Ishikawa (cell line): ENCODE measurements around the gene CHMP2A.

Experiments
- CEBPB ChIP-seq: IDR thresholded peaks from 2 replicates; pipeline ENCODE4 v1.6.1; 2012
- CREB1 ChIP-seq: IDR thresholded peaks from 2 replicates; pipeline ENCODE4 v1.6.1; 2012; ENCODE audit warnings: low read depth
- EGR1 ChIP-seq: IDR thresholded peaks from 2 replicates; pipeline ENCODE4 v1.6.1; 2012
- EP300 ChIP-seq: IDR thresholded peaks from 2 replicates; pipeline ENCODE4 v1.6.1; 2012; ENCODE audit warnings: borderline replicate concordance
- FOXM1 ChIP-seq: IDR thresholded peaks from 2 replicates; pipeline ENCODE4 v1.6.1; 2012; ENCODE audit warnings: low read depth, borderline replicate concordance
- MAX ChIP-seq: IDR thresholded peaks from 2 replicates; pipeline ENCODE4 v1.6.1; 2012
- NFIC ChIP-seq: IDR thresholded peaks from 2 replicates; pipeline ENCODE4 v1.6.1; 2012
- RAD21 ChIP-seq: IDR thresholded peaks from 2 replicates; pipeline ENCODE4 v1.6.1; 2012; ENCODE audit warnings: low read depth
- REST ChIP-seq: IDR thresholded peaks from 2 replicates; pipeline ENCODE4 v1.6.1; 2012; ENCODE audit warnings: low read depth, mild to moderate bottlenecking
- TAF1 ChIP-seq: IDR thresholded peaks from 2 replicates; pipeline ENCODE4 v1.6.1; 2012; ENCODE audit warnings: low read depth, mild to moderate bottlenecking
- TCF12 ChIP-seq: IDR thresholded peaks from 2 replicates; pipeline ENCODE4 v1.6.1; 2012; ENCODE audit warnings: low read depth
- TEAD4 ChIP-seq: IDR thresholded peaks from 2 replicates; pipeline ENCODE4 v1.6.1; 2012
- USF1 ChIP-seq: IDR thresholded peaks from 2 replicates; pipeline ENCODE4 v1.6.1; 2012
- YY1 ChIP-seq: IDR thresholded peaks from 2 replicates; pipeline ENCODE4 v1.6.1; 2012; ENCODE audit warnings: low read depth
- ZBTB7A ChIP-seq: IDR thresholded peaks from 2 replicates; pipeline ENCODE4 v1.6.1; 2012; ENCODE audit warnings: low read depth

CHMP2A gene

GRCh38 chr19:58514564-58515022, 40.3 kb downstream of the CHMP2A start:
- TF ChIP-seq FOXM1, result no peak
- TF ChIP-seq CEBPB, result no peak
- no peak for TF ChIP-seq RAD21
- no peak for TF ChIP-seq TAF1
- TF ChIP-seq YY1, result no peak
- TF ChIP-seq ZBTB7A, result no peak
- TF ChIP-seq NFIC, result no peak

GRCh38 chr19:58513694-58514563, 41.0 kb downstream of the CHMP2A start:
- TF ChIP-seq MAX (peak; percentile 95), ZBTB7A (0 out of 2 replicates have a peak, but pooled peaks have one; percentile 18), RAD21 (peak; percentile 67; the same call in 1 of the 2 replicates), EGR1 (peak; percentile 49; the same call in 1 of the 2 replicates), NFIC (no peak; the same call in 1 of the 2 replicates), EP300 (0 out of 2 replicates have a peak, but pooled peaks have one; percentile 40), CREB1 (no peak), YY1 (peak; percentile 81), FOXM1 (no peak), CEBPB (no peak; the same call in 1 of the 2 replicates), USF1 (peak; percentile 57; the same call in 1 of the 2 replicates), REST (no peak), TEAD4 (peak; percentile 15; the same call in 1 of the 2 replicates), TAF1 (no peak), TCF12 (no peak)

- TF ChIP-seq CREB1 (no peak), TAF1 (no peak), TEAD4 (no peak), FOXM1 (no peak), REST (no peak), YY1 (no peak), ZBTB7A (no peak), RAD21 (no peak), NFIC (no peak)
Measured at GRCh38 chr19:58513213-58513693, 41.7 kb downstream of the CHMP2A start.

GRCh38 chr19:58511353-58512208, 43.3 kb downstream of the CHMP2A start, which contains the start of gene SLC27A5:
TSS of gene SLC27A5 (minus strand) at chr19:58511992. CDS start at chr19:58511955, 37 bp downstream.
- no peak for TF ChIP-seq EGR1
- no peak for TF ChIP-seq FOXM1
- no peak for TF ChIP-seq CEBPB

GRCh38 chr19:58510084-58510862, 44.6 kb downstream of the CHMP2A start:
- TF ChIP-seq FOXM1 (no peak), YY1 (no peak), EP300 (no peak), CREB1 (no peak), RAD21 (no peak), USF1 (no peak), MAX (no peak), CEBPB (no peak), TAF1 (no peak), TCF12 (no peak), EGR1 (no peak), REST (no peak)
